ENCODE measurements around the gene MAP4K1. TPM values are rescaled to one million over a fixed set of nuclear protein-coding genes. Genes with fewer than 3 reads are reported as not detected.

The MAP4K1 gene
- total RNA-seq, 1 donor from 2014 or later: 10.9 TPM

- no peak for DNase-seq (ENCODE audit: low spot score, unreplicated experiment)
- Mint-ChIP-seq H3K36me3 (ENCODE audit: insufficient read depth) (no peaks in the 10 kb centered on the region), H3K27ac (no peak overlapping the region), H3K4me3 (ENCODE audit: low read depth) (peak overlapping the region; percentile 9), H3K27me3 (peaks cover 36% of the 10 kb centered on the region), H3K4me1 (ENCODE audit: low read depth) (no peaks in the 10 kb centered on the region), H3K9me3 (ENCODE audit: low read depth) (no peaks in the 10 kb centered on the region)
- TF ChIP-seq, protein P1, sequence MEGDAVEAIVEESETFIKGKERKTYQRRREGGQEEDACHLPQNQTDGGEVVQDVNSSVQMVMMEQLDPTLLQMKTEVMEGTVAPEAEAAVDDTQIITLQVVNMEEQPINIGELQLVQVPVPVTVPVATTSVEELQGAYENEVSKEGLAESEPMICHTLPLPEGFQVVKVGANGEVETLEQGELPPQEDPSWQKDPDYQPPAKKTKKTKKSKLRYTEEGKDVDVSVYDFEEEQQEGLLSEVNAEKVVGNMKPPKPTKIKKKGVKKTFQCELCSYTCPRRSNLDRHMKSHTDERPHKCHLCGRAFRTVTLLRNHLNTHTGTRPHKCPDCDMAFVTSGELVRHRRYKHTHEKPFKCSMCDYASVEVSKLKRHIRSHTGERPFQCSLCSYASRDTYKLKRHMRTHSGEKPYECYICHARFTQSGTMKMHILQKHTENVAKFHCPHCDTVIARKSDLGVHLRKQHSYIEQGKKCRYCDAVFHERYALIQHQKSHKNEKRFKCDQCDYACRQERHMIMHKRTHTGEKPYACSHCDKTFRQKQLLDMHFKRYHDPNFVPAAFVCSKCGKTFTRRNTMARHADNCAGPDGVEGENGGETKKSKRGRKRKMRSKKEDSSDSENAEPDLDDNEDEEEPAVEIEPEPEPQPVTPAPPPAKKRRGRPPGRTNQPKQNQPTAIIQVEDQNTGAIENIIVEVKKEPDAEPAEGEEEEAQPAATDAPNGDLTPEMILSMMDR (IDR thresholded peaks at IDR 0.05; ENCODE audit: unreplicated experiment): no peak
Observed at GRCh38 chr19:38565691-38566105, 52.1 kb downstream of the MAP4K1 start.

- H3K4me1 Mint-ChIP-seq (ENCODE audit: low read depth): no peaks in the 10 kb centered on the region
- H3K36me3 Mint-ChIP-seq (ENCODE audit: insufficient read depth): no peaks in the 10 kb centered on the region
- no peak for DNase-seq (ENCODE audit: low spot score, unreplicated experiment)
- no peaks in the 10 kb centered on the region for H3K9me3 Mint-ChIP-seq (ENCODE audit: low read depth)
- peaks cover 34% of the 10 kb centered on the region for H3K27me3 Mint-ChIP-seq
- H3K4me3 Mint-ChIP-seq (ENCODE audit: low read depth): no peak overlapping the region
- H3K27ac Mint-ChIP-seq: no peak overlapping the region
- TF ChIP-seq, protein P1 (IDR thresholded peaks at IDR 0.05; ENCODE audit: unreplicated experiment): no peak
Observed at GRCh38 chr19:38564981-38565690, 52.6 kb downstream of the MAP4K1 start.

- no peak overlapping the region for H3K4me3 Mint-ChIP-seq (ENCODE audit: low read depth)
- H3K36me3 Mint-ChIP-seq (ENCODE audit: insufficient read depth): no peaks in the 10 kb centered on the region
- TF ChIP-seq, protein P1 (IDR thresholded peaks at IDR 0.05; ENCODE audit: unreplicated experiment): no peak
- no peaks in the 10 kb centered on the region for H3K9me3 Mint-ChIP-seq (ENCODE audit: low read depth)
- no peak for DNase-seq (ENCODE audit: low spot score, unreplicated experiment)
- H3K27ac Mint-ChIP-seq: no peak overlapping the region
- H3K4me1 Mint-ChIP-seq (ENCODE audit: low read depth): no peaks in the 10 kb centered on the region
- H3K27me3 Mint-ChIP-seq: peaks cover 34% of the 10 kb centered on the region
Observed at GRCh38 chr19:38563475-38563874, 54.3 kb downstream of the MAP4K1 start.

DNA sequence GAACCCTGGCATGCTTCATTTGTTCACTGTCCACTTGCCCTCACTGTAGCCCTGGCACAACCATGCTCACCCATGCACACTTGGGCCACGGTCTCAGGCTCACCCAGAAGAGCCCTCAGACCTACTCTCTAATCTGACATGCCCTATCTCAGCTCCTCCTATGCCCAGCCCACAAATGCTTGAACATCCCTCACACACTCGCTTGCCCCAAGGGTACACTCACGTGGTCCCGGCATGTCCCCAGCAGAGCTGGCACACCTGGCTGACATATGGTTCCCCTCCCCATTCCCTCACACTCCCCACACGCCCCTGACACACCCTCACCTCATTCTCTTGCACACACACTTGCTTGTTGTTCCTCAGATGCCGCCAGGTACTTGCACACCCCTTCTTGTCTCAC is 55.7 kb downstream of the MAP4K1 start:
- Mint-ChIP-seq H3K4me3 (ENCODE audit: low read depth) (no peak overlapping the region), H3K27ac (no peak overlapping the region), H3K27me3 (peaks cover 24% of the 10 kb centered on the region), H3K9me3 (ENCODE audit: low read depth) (no peaks in the 10 kb centered on the region), H3K4me1 (ENCODE audit: low read depth) (no peaks in the 10 kb centered on the region), H3K36me3 (ENCODE audit: insufficient read depth) (no peaks in the 10 kb centered on the region)
- TF ChIP-seq, protein P1 (IDR thresholded peaks at IDR 0.05; ENCODE audit: unreplicated experiment): no peak
- DNase-seq (ENCODE audit: low spot score, unreplicated experiment): no peak

DNA sequence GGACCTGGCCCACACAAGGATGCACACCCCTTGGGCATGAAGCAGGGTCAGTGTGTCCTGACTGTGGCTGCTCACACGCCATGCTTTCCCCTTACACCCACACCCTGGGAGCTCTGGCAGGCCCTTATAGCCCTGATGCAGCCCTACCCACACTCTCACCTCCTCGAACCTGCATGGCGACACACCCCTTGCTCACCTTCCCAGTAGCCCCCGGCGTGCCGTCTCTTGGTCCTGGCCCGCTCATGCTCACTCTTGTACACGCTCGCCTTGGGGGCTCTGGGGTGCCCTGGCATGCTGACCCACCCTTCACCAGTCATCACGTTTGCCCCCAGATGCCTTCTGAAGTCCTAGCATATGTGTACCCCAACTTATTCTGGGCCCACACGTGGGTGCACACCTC is 56.1 kb downstream of the MAP4K1 start:
- H3K36me3 Mint-ChIP-seq (ENCODE audit: insufficient read depth): no peaks in the 10 kb centered on the region
- peaks cover 22% of the 10 kb centered on the region for H3K27me3 Mint-ChIP-seq
- no peaks in the 10 kb centered on the region for H3K4me1 Mint-ChIP-seq (ENCODE audit: low read depth)
- no peak for DNase-seq (ENCODE audit: low spot score, unreplicated experiment)
- no peak overlapping the region for H3K27ac Mint-ChIP-seq
- H3K9me3 Mint-ChIP-seq (ENCODE audit: low read depth): no peaks in the 10 kb centered on the region
- TF ChIP-seq, protein P1 (IDR thresholded peaks at IDR 0.05; ENCODE audit: unreplicated experiment): no peak
- H3K4me3 Mint-ChIP-seq (ENCODE audit: low read depth): no peak overlapping the region
